WTC11 (cell line): Measurements from ENCODE around the gene GPD1.

Source experiments
- E2F1 ChIP-seq: sonication (generic); formaldehyde crosslinking; IDR thresholded peaks from 2 replicates; pipeline ENCODE4 v1.8.0; 2022; ENCODE audit warnings: mild to moderate bottlenecking, missing genetic modification reagents
- FOXJ3 ChIP-seq: sonication (generic); formaldehyde crosslinking; IDR thresholded peaks from 2 replicates; pipeline ENCODE4 v1.9.0; 2021; ENCODE audit warnings: missing genetic modification reagents, mild to moderate bottlenecking, borderline replicate concordance
- JUN ChIP-seq: sonication (generic); formaldehyde crosslinking; IDR thresholded peaks from 2 replicates; pipeline ENCODE4 v1.8.0; 2023; ENCODE audit warnings: mild to moderate bottlenecking, missing genetic modification reagents
- PRRX2 ChIP-seq: fragments of 250-450 bp; sonication (Bioruptor Pico); IDR thresholded peaks from 2 replicates; pipeline ENCODE4 v1.8.0; 2021; ENCODE audit warnings: mild to moderate bottlenecking
- ZNF219 ChIP-seq: sonication (generic); formaldehyde crosslinking; IDR thresholded peaks from 2 replicates; pipeline ENCODE4 v1.8.0; 2023; ENCODE audit warnings: missing genetic modification reagents, mild to moderate bottlenecking, borderline replicate concordance
- TF ChIP-seq, protein P1 (sequence below): fragments of 200-600 bp; IDR thresholded peaks from 2 replicates; pipeline ENCODE4 v1.8.0; 2022; ENCODE audit warnings: antibody characterized with exemption

DNA sequence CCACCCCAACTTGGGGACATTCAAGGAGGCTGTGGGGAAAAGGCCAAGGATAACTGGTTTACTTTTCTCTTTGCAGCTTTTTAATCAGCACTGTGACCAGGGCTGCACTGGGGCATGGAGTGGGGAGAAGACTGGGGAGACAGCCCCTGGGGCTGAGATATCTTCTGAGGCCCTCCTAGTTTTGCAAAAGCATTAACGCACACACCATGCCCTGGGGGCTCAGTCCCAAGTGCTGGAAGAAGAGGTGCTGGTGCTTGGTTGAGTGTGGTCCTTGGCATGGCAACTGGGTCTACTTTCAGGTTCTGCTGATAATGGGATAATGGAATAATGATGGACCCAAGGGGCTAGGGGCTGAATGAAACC lies 28.0 kb upstream of the GPD1 start:
- no peak for TF ChIP-seq ZNF219
- TF ChIP-seq PRRX2 (CRISPR knock-in tag), result no peak
- TF ChIP-seq, protein P1, sequence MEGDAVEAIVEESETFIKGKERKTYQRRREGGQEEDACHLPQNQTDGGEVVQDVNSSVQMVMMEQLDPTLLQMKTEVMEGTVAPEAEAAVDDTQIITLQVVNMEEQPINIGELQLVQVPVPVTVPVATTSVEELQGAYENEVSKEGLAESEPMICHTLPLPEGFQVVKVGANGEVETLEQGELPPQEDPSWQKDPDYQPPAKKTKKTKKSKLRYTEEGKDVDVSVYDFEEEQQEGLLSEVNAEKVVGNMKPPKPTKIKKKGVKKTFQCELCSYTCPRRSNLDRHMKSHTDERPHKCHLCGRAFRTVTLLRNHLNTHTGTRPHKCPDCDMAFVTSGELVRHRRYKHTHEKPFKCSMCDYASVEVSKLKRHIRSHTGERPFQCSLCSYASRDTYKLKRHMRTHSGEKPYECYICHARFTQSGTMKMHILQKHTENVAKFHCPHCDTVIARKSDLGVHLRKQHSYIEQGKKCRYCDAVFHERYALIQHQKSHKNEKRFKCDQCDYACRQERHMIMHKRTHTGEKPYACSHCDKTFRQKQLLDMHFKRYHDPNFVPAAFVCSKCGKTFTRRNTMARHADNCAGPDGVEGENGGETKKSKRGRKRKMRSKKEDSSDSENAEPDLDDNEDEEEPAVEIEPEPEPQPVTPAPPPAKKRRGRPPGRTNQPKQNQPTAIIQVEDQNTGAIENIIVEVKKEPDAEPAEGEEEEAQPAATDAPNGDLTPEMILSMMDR, result no peak
- TF ChIP-seq FOXJ3, result no peak
- no peak for TF ChIP-seq E2F1 (CRISPR knock-in tag)
- no peak for TF ChIP-seq JUN (CRISPR knock-in tag)
